Parathyroid adenoma (tissue), 2 donors: ENCODE data around the gene DBNL.
A peak's percentile ranks its signal among the peaks of the same experiment; 100 is the strongest.

Source experiments
- H2AFZ ChIP-seq: fragments of 300-600 bp; sonication (generic); one replicate; pipeline ENCODE4 v1.7.0; 2017; ENCODE audit warnings: antibody characterized with exemption, mild to moderate bottlenecking
- H3K27ac ChIP-seq: fragments of 300-600 bp; sonication (generic); one replicate; pipeline ENCODE4 v1.7.0; 2017
- H3K27me3 ChIP-seq: fragments of 300-600 bp; sonication (generic); one replicate; pipeline ENCODE4 v1.7.0; 2017; ENCODE audit warnings: low read length; ENCODE audit not compliant: control insufficient read depth, insufficient read depth
- H3K36me3 ChIP-seq: fragments of 300-600 bp; sonication (generic); one replicate; pipeline ENCODE4 v1.7.0; 2017; ENCODE audit warnings: low read length; ENCODE audit not compliant: control insufficient read depth, insufficient read depth
- H3K4me1 ChIP-seq: fragments of 300-600 bp; sonication (generic); one replicate; pipeline ENCODE4 v1.7.0; 2017; ENCODE audit warnings: control low read depth
- H3K4me2 ChIP-seq: fragments of 300-600 bp; sonication (generic); one replicate; pipeline ENCODE4 v1.7.0; 2017; ENCODE audit warnings: low read length
- H3K4me3 ChIP-seq: fragments of 300-600 bp; sonication (generic); one replicate; pipeline ENCODE4 v1.7.0; 2017; ENCODE audit warnings: low read depth, low read length
- H3K79me2 ChIP-seq: fragments of 300-600 bp; sonication (generic); one replicate; pipeline ENCODE4 v1.7.0; 2017; ENCODE audit warnings: control low read depth
- H3K9ac ChIP-seq: fragments of 300-600 bp; sonication (generic); one replicate; pipeline ENCODE4 v1.7.0; 2017; ENCODE audit warnings: mild to moderate bottlenecking
- H3K9me3 ChIP-seq: fragments of 300-600 bp; sonication (generic); one replicate; pipeline ENCODE4 v1.7.0; 2017; ENCODE audit warnings: low read length; ENCODE audit not compliant: control insufficient read depth
- TF ChIP-seq, protein P1 (sequence below): fragments of 300-600 bp; sonication (generic); IDR thresholded peaks from one replicate; pipeline ENCODE4 v1.7.0; 2017; ENCODE audit warnings: antibody characterized with exemption, mild to moderate bottlenecking
- donor health status: primary hyperparathyroidism.

Gene DBNL

DNA sequence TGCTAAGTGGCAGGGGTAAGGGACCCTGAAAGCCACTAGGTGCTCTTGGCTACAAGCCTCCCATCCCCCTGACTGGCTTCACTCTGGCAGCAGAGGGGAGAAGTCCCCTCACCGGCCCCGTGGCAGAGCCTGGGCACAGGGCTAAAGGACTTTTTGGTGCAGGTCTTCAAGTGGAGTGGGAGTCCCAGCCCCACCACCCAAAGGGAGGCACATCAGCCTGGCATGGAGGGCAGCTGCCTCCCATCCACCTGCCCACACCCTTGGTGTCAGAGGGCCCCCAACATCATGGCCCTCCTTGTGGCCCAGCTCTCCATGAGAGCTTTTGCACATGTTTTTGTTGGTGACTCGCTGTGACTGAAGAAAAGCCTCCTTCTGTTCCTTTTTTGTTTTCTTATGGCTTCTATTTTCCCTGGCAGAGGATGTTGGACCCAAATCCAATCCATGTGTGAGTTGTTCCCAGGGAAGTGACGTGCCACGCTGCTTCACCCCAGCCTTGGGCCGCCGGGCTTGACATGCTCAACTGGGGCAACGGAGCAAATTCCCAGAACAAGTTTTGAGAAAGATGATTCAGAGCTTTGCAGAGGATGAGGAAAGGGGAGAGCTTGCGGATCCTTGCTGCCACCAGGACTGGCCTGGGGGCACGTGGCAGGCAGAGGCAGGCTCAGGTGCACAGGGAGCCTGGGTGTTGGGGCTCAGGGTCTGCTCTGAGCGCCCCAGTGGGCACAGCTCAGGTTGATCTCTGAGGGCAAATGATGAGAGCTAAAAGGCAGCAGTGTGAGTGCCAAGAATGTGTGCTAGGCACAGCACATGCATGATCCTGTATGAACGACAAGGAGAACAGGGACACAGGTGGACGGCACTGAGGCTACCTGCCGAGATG is 57.7 kb downstream of the DBNL start:
- Histone ChIP-seq H3K27me3 (no peaks in the 10 kb centered on the region), H3K9me3 (no peaks in the 10 kb centered on the region), H3K36me3 (no peaks in the 10 kb centered on the region), H3K9ac (no peak overlapping the region), H3K4me3 (no peak overlapping the region), H3K27ac (no peak overlapping the region), H3K79me2 (no peaks in the 10 kb centered on the region), H3K4me2 (no peak overlapping the region), H3K4me1 (no peaks in the 10 kb centered on the region), H2AFZ (no peak overlapping the region)
- TF ChIP-seq, protein P1, sequence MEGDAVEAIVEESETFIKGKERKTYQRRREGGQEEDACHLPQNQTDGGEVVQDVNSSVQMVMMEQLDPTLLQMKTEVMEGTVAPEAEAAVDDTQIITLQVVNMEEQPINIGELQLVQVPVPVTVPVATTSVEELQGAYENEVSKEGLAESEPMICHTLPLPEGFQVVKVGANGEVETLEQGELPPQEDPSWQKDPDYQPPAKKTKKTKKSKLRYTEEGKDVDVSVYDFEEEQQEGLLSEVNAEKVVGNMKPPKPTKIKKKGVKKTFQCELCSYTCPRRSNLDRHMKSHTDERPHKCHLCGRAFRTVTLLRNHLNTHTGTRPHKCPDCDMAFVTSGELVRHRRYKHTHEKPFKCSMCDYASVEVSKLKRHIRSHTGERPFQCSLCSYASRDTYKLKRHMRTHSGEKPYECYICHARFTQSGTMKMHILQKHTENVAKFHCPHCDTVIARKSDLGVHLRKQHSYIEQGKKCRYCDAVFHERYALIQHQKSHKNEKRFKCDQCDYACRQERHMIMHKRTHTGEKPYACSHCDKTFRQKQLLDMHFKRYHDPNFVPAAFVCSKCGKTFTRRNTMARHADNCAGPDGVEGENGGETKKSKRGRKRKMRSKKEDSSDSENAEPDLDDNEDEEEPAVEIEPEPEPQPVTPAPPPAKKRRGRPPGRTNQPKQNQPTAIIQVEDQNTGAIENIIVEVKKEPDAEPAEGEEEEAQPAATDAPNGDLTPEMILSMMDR = no peak

DNA sequence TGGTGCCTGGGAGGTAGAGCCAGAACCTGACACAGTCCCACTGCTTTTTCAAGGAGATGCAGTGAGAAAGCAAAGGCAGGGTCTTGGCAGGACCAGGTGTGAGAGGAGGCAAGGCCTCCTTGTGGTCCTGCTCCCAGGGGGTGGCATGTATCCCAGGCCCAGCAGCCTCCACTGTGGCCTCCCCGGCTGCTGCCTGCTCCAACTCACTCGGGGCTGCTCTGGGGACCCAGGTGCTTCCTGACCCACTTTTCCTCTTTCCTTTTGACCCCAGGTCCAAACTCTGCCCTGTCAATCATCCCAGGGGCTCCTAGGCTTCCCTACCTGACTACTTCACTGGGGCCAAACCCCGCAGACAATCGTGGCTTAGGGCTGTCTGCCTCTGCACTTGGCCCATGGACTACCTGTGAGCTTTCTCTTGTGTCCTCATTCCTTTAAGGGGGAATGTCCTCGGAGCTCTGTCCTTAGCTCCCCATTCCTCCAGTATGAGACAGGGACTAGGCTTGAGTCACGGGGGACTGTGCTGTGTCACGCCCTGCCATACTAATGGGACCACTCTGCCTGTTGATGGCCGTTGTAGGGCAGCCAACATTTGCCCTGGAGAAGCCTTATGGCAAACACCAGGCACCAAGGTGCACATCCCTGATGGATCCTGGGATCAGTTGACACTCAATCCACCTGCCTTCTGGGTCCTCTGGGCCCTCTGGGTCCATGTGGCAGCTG is 58.5 kb downstream of the DBNL start:
- no peak overlapping the region for H3K4me3 ChIP-seq
- no peaks in the 10 kb centered on the region for H3K9me3 ChIP-seq
- no peaks in the 10 kb centered on the region for H3K79me2 ChIP-seq
- H2AFZ ChIP-seq = no peak overlapping the region
- no peaks in the 10 kb centered on the region for H3K4me1 ChIP-seq
- no peaks in the 10 kb centered on the region for H3K36me3 ChIP-seq
- H3K9ac ChIP-seq = no peak overlapping the region
- H3K27me3 ChIP-seq = no peaks in the 10 kb centered on the region
- TF ChIP-seq, protein P1 = no peak
- H3K27ac ChIP-seq = no peak overlapping the region
- no peak overlapping the region for H3K4me2 ChIP-seq

DNA sequence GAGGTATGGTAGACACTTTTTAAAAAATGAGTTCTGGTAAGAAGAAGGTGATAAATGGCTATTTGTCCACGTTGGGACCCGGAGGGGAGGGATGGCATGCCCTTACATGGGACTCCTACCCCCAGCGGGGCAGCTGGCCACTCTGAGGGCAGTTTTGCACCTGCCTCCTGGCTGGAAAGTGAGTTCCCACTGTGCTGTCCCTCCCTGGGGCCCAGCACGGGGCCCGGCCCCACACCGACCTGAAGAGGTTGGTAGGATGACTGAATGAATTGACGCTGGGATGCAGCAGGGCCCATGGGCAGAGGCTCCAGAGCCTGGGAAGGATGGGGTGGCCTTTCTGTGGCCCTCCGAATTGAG is 59.0 kb downstream of the DBNL start:
- Histone ChIP-seq H2AFZ (no peak overlapping the region), H3K36me3 (no peaks in the 10 kb centered on the region), H3K27me3 (no peaks in the 10 kb centered on the region), H3K9ac (no peak overlapping the region), H3K9me3 (no peaks in the 10 kb centered on the region), H3K4me2 (no peak overlapping the region), H3K27ac (no peak overlapping the region), H3K79me2 (no peaks in the 10 kb centered on the region), H3K4me3 (no peak overlapping the region), H3K4me1 (no peaks in the 10 kb centered on the region)
- TF ChIP-seq, protein P1 = no peak

DNA sequence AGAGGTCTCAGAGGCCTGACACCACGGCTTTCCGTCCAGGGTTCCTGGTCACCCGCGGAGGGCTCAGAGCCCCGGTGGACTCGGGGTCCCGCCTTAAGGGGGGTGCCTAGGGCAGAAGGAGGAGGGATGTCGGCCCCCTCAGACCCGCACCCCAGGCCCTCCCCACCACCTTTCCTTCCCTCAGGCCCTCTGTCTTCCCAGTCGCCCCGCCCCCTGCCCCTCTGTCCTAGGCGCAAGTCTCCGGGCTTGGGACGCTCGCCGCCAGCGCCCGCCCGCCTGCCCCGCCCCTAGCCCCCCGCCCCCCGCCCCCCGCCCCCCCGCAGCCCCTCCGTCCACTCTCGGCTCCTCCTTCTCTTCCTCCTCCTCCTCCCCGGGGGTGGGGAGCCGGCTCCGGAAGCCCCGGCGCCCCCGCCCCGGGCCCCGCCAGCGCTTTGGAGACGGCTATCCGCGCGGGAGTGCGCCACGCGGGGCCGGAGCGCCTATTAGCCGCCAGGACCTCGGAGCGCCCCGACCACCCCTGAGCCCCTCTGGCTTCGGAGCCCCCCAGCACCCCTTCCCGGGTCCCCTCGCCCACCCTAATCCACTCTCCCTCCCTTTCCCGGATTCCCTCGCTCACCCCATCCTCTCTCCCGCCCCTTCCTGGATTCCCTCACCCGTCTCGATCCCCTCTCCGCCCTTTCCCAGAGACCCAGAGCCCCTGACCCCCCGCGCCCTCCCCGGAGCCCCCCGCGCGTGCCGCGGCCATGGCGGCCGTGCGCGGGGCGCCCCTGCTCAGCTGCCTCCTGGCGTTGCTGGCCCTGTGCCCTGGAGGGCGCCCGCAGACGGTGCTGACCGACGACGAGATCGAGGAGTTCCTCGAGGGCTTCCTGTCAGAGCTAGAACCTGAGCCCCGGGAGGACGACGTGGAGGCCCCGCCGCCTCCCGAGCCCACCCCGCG is 59.7 kb downstream of the DBNL start, which contains the start of gene AEBP1:
TSS of gene AEBP1 (plus strand) at position 423 of the 937 bp plus-strand sequence. CDS start at position 744, 321 bp downstream.
- Histone ChIP-seq H3K9me3 (no peaks in the 10 kb centered on the region), H3K4me1 (no peaks in the 10 kb centered on the region)
- TF ChIP-seq, protein P1 = no peak

More for the DNA sequence above, 59.7 kb downstream of the DBNL start, which contains the start of gene AEBP1:
- Histone ChIP-seq H3K79me2 (no peaks in the 10 kb centered on the region), H3K27ac (no peak within 1 kb of the TSS), H2AFZ (peak within 1 kb of the TSS; percentile 67), H3K9ac (no peak within 1 kb of the TSS), H3K36me3 (no peaks in the 10 kb centered on the region), H3K27me3 (no peaks in the 10 kb centered on the region), H3K4me3 (peak within 1 kb of the TSS; percentile 37), H3K4me2 (peak within 1 kb of the TSS; percentile 63)
